ENCODE results near the gene PTGER3.

DNA sequence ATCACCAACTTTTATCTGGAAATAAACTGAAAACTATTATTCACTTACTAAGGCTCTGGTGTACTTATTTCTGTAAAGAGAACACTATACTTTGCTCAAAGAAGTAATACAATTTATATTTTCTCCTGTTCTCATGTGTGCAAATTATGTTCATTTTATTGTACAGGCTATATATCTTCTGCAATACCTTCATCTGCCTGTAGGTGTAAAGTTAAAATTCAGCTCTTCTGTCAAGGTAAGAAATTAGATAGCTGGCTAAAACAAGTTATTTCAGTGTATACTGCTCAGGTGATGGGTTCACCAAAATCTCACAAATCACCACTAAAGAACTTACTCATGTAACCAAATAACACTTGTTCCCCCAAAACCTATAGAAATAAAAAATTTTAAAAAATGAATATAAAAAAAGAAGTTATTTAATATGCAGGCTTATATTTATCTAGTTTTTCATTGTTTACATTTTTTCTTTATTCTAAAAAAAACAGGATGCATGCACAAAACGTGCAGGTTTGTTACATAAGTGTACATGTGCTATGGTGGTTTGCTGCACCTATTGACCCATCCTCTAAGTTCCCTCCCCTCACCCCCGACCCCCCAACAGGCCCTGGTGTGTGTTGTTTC lies 81.5 kb downstream of the PTGER3 start:
- TF ChIP-seq, protein P1, sequence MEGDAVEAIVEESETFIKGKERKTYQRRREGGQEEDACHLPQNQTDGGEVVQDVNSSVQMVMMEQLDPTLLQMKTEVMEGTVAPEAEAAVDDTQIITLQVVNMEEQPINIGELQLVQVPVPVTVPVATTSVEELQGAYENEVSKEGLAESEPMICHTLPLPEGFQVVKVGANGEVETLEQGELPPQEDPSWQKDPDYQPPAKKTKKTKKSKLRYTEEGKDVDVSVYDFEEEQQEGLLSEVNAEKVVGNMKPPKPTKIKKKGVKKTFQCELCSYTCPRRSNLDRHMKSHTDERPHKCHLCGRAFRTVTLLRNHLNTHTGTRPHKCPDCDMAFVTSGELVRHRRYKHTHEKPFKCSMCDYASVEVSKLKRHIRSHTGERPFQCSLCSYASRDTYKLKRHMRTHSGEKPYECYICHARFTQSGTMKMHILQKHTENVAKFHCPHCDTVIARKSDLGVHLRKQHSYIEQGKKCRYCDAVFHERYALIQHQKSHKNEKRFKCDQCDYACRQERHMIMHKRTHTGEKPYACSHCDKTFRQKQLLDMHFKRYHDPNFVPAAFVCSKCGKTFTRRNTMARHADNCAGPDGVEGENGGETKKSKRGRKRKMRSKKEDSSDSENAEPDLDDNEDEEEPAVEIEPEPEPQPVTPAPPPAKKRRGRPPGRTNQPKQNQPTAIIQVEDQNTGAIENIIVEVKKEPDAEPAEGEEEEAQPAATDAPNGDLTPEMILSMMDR (IDR thresholded peaks at IDR 0.05 in 4 of 5, conservative IDR thresholded peaks at IDR 0.05 in 1 of 5), result peak in 1 of 5 experiments; percentile 19
- TF ChIP-seq POLR2A (IDR thresholded peaks at IDR 0.05), result no peak

Measured in gastrocnemius medialis (tissue), 4 donors.